ENCODE measurements around the gene PNISR. TPM values are rescaled to one million over a fixed set of nuclear protein-coding genes. Genes with fewer than 3 reads are reported as not detected.

PNISR gene, protein sequence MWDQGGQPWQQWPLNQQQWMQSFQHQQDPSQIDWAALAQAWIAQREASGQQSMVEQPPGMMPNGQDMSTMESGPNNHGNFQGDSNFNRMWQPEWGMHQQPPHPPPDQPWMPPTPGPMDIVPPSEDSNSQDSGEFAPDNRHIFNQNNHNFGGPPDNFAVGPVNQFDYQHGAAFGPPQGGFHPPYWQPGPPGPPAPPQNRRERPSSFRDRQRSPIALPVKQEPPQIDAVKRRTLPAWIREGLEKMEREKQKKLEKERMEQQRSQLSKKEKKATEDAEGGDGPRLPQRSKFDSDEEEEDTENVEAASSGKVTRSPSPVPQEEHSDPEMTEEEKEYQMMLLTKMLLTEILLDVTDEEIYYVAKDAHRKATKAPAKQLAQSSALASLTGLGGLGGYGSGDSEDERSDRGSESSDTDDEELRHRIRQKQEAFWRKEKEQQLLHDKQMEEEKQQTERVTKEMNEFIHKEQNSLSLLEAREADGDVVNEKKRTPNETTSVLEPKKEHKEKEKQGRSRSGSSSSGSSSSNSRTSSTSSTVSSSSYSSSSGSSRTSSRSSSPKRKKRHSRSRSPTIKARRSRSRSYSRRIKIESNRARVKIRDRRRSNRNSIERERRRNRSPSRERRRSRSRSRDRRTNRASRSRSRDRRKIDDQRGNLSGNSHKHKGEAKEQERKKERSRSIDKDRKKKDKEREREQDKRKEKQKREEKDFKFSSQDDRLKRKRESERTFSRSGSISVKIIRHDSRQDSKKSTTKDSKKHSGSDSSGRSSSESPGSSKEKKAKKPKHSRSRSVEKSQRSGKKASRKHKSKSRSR
- total RNA-seq (2014; rRNA removed; shearing (Covaris generic)) (163 and 169 TPM in 2 replicates), total RNA-seq (2022) (176 and 201 TPM in 2 replicates), Bru-seq, nascent RNA (percentile 96 among the genes with signal in this experiment), BruChase-seq, experiment 1, labeled RNA remaining after a 6-hour chase (percentile 98 among the genes with signal in this experiment), BruChase-seq, experiment 2, labeled RNA remaining after a 2-hour chase (percentile 98 among the genes with signal in this experiment)
- long read RNA-seq, full-length matches to known transcripts: 59 of 259 reads
- long read RNA-seq, partial matches to known transcripts: 33 of 259 reads
- long read RNA-seq, other reads (novel, unspliced or antisense): 167 of 259 reads

DNA sequence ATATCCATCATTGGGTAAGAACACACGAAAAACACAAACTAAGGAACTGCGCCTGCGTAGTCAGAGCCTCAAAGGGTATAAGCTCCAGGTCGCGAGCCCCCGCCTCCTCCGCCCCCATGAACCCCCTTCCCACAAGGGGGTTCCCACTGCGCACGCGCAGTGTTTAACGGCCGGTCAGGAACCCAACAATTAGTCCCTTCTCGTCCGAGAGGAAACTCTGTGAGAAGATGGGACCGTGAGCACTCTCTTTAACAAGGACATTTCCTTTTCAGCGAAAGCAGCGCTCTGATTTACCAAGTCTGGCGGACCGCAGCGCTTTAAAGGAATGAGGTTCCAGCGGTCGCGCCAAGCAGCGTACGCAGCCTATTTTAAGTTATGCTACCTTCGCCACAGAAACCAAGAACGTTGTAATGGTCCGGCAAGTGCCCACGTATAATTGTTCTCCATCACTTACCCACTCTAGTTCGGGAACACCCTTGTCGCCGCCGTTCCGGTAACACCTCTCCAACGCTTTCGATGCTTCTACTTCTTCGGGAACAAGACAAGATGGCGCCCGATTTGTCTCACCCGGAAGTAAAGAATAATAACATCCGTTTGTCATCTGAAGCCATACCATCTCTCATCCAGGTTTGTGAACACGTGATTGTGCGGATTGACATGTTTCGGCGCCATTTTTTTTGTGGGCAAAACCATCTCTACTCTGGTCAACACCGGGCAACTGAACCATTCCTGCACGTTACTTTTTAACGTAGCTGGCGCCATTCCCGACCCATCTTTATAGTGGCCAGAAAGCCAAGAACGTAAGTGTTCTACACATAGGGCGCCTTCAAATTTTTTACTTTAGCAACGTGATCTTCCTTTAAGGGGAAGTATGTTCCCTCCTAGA lies at the start of gene PNISR:
PNISR (minus strand) TSS at position 548 of the 886 bp plus-strand sequence. CDS start 10,649 bp downstream, outside the sequence.
- Histone ChIP-seq H3K79me2 (ENCODE audit: insufficient read depth, low read depth, low read length) (peaks cover 72% of the 10 kb centered on the region), H3K9me2 (ENCODE audit: insufficient read depth, low read length) (no peaks in the 10 kb centered on the region), H4K20me1 (ENCODE audit: insufficient read depth, low read length) (peaks cover 37% of the 10 kb centered on the region), H3K4me3 (ENCODE audit: low read depth, low read length, poor library complexity, severe bottlenecking) (peak within 1 kb of the TSS; percentile 80), H3K27ac (ENCODE audit: low read depth, low read length, poor library complexity, severe bottlenecking) (peak within 1 kb of the TSS; percentile 91), H3K36me3 (ENCODE audit: insufficient read depth, low read length) (peaks cover 49% of the 10 kb centered on the region), H3K4me1 (ENCODE audit: insufficient read depth, low read length, poor library complexity, severe bottlenecking) (peaks cover 44% of the 10 kb centered on the region), H3K9me3 (ENCODE audit: low read length) (no peaks in the 10 kb centered on the region), H2AFZ (ENCODE audit: low read length) (peak within 1 kb of the TSS; percentile 96), H3K4me2 (ENCODE audit: low read length) (peak within 1 kb of the TSS; percentile 98)
- TSS peak; percentile 74 for BruUV-seq (replicated peaks)
- CTCF ChIA-PET (ENCODE audit: unreplicated experiment): no interaction called here
- TF ChIP-seq, protein P1, sequence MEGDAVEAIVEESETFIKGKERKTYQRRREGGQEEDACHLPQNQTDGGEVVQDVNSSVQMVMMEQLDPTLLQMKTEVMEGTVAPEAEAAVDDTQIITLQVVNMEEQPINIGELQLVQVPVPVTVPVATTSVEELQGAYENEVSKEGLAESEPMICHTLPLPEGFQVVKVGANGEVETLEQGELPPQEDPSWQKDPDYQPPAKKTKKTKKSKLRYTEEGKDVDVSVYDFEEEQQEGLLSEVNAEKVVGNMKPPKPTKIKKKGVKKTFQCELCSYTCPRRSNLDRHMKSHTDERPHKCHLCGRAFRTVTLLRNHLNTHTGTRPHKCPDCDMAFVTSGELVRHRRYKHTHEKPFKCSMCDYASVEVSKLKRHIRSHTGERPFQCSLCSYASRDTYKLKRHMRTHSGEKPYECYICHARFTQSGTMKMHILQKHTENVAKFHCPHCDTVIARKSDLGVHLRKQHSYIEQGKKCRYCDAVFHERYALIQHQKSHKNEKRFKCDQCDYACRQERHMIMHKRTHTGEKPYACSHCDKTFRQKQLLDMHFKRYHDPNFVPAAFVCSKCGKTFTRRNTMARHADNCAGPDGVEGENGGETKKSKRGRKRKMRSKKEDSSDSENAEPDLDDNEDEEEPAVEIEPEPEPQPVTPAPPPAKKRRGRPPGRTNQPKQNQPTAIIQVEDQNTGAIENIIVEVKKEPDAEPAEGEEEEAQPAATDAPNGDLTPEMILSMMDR (conservative IDR thresholded peaks at IDR 0.05; ENCODE audit: low read length): no peak
- no peak for TF ChIP-seq EZH2phosphoT487 (IDR thresholded peaks at IDR 0.05; ENCODE audit: borderline replicate concordance, low read depth, low read length)
- POLR2A ChIA-PET: interaction anchor here (0.5 to 3.2 kb wide), 22 partner anchors 9 to 558 kb away, joined by 3 to 23 read pairs (median 3); partner anchors contain the start of genes CCNC, COQ3 and USP45
- intact Hi-C loops (cut with micrococcal nuclease; ENCODE audit: unreplicated experiment): loop anchor here (1.0 to 5.0 kb wide), 3 partner anchors 93 to 143 kb away; partner anchors contain the start of gene CCNC
- peak; percentile 99 for DNase-seq (ENCODE audit: low spot score)

DNA sequence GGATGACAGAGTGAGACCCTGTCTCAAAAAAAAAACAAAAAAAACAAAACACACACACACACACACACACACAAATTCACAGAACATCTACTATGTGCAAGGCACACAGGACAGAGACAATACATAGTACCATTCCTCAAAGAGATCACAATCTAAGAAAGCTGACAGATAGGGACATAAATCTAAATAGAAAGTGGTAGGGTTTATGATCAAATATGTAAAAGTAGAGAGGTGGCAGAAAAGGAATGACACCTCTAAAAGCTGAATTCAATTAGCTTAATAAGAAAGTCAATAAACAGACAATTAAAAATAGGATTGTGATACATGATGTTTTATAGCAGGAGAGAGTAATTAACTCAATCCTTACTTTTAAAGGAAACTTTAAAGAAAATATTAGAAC lies 48.6 kb upstream of the PNISR start:
- Histone ChIP-seq H3K79me2 (ENCODE audit: insufficient read depth, low read depth, low read length) (no peaks in the 10 kb centered on the region), H3K9me3 (ENCODE audit: low read length) (no peaks in the 10 kb centered on the region), H3K4me1 (ENCODE audit: insufficient read depth, low read length, poor library complexity, severe bottlenecking) (no peaks in the 10 kb centered on the region), H3K4me3 (ENCODE audit: low read depth, low read length, poor library complexity, severe bottlenecking) (no peak overlapping the region), H3K9me2 (ENCODE audit: insufficient read depth, low read length) (no peaks in the 10 kb centered on the region), H4K20me1 (ENCODE audit: insufficient read depth, low read length) (no peaks in the 10 kb centered on the region), H3K4me2 (ENCODE audit: low read length) (no peak overlapping the region), H3K36me3 (ENCODE audit: insufficient read depth, low read length) (peaks cover 6% of the 10 kb centered on the region), H3K27ac (ENCODE audit: low read depth, low read length, poor library complexity, severe bottlenecking) (no peak overlapping the region), H2AFZ (ENCODE audit: low read length) (no peak overlapping the region)
- no TSS peak for BruUV-seq (replicated peaks)
- intact Hi-C loops (cut with micrococcal nuclease; ENCODE audit: unreplicated experiment): no loop called here
- ChIA-PET POLR2A (interaction anchor here (0.6 to 1.1 kb wide), 5 partner anchors 10 to 1441 kb away, joined by 3 to 4 read pairs (median 4); no protein-coding TSS in a partner anchor), CTCF (ENCODE audit: unreplicated experiment) (interaction anchor here (0.6 kb wide), 1 partner anchor 139 kb away, joined by 3 read pairs; no protein-coding TSS in a partner anchor)
- TF ChIP-seq, protein P1 (conservative IDR thresholded peaks at IDR 0.05; ENCODE audit: low read length): no peak
- TF ChIP-seq EZH2phosphoT487 (IDR thresholded peaks at IDR 0.05; ENCODE audit: borderline replicate concordance, low read depth, low read length): no peak
- no peak for DNase-seq (ENCODE audit: low spot score)

Measured in OCI-LY7 (cell line).